Esophagus squamous epithelium (tissue), 5 donors: ENCODE results near the gene INTS7. TPM values are rescaled to one million over a fixed set of nuclear protein-coding genes. Genes with fewer than 3 reads are reported as not detected.
"Not testable (repeated sequence)": the region's sequence is repeated elsewhere in the genome, so short reads cannot be mapped to it uniquely, and the experiment has no call there.

Source experiments
- DNase-seq: peaks from one replicate; lab custom pipeline; 2025; lab: John Stamatoyannopoulos, UW
- H3K27ac ChIP-seq, 4 donors: fragments of 200-600 bp; sonication (generic); one replicate each; pipeline ENCODE4 v1.5.1; 2016 to 2019; ENCODE audit warnings: mild to moderate bottlenecking in 1 of 4
- H3K27me3 ChIP-seq, 4 donors: fragments of 200-600 bp; sonication (generic); 1 replicate in 3 of 4; 2 replicates in 1 of 4; pipeline versions ENCODE4 v1.5.1 to v1.6.0; 2017 to 2021; ENCODE audit warnings: antibody characterized with exemption in 1 of 4
- H3K36me3 ChIP-seq, 3 donors: fragments of 200-600 bp; sonication (generic); one replicate each; pipeline ENCODE4 v1.5.1; 2016 to 2019
- H3K4me1 ChIP-seq, 3 donors: fragments of 200-600 bp; sonication (generic); one replicate each; pipeline ENCODE4 v1.5.1; 2017 to 2019
- H3K4me3 ChIP-seq, 4 donors: fragments of 200-600 bp; sonication (generic); 1 replicate in 3 of 4; 2 replicates in 1 of 4; pipeline ENCODE4 v1.5.1; 2016 to 2019; ENCODE audit warnings: mild to moderate bottlenecking in 2 of 4, moderate library complexity in 1 of 4
- H3K9me3 ChIP-seq, 3 donors: fragments of 200-600 bp; sonication (generic); one replicate each; pipeline ENCODE4 v1.5.1; 2016 to 2019
- CTCF ChIP-seq, 6 experiments: fragments of 450-650 bp in 4 of 6; fragments of 200-600 bp in 2 of 6; sonication (generic) in 2 of 6; IDR thresholded peaks; one replicate each; pipeline ENCODE4 v1.5.1; 2016 to 2019; ENCODE audit warnings: antibody characterized with exemption in 6 of 6, mild to moderate bottlenecking in 4 of 6, moderate library complexity in 4 of 6
- POLR2A ChIP-seq, 4 donors: fragments of 450-650 bp; IDR thresholded peaks; one replicate each; pipeline ENCODE4 v1.6.1; 2017; ENCODE audit warnings: antibody characterized with exemption in 4 of 4, mild to moderate bottlenecking in 4 of 4, moderate library complexity in 3 of 4
- WGBS, 2 donors: methylation state at CpG; one replicate each; pipeline ENCODE4 v1.1.5; 2018; 5-methylcytosine and 5-hydroxymethylcytosine counted together
- intact Hi-C: fragments of 100-400 bp; cut with DNase I; formaldehyde crosslinking; loops from one replicate; pipeline ENCODE4 v1.15.0; 2022
- total RNA-seq, 4 donors: library from RNA; depleted of rRNA; stranded (reverse); fragments of >200 nt; gene quantifications; one replicate each; pipeline ENCODE4 v1.1.0, GENCODE V29; 2016
- donor health status: DM: yes; HTN: yes; CAD: no.

INTS7 gene
- total RNA-seq, 4 donors from 2014 or later: 13.8 to 20.7 (median 14.4) TPM

DNA sequence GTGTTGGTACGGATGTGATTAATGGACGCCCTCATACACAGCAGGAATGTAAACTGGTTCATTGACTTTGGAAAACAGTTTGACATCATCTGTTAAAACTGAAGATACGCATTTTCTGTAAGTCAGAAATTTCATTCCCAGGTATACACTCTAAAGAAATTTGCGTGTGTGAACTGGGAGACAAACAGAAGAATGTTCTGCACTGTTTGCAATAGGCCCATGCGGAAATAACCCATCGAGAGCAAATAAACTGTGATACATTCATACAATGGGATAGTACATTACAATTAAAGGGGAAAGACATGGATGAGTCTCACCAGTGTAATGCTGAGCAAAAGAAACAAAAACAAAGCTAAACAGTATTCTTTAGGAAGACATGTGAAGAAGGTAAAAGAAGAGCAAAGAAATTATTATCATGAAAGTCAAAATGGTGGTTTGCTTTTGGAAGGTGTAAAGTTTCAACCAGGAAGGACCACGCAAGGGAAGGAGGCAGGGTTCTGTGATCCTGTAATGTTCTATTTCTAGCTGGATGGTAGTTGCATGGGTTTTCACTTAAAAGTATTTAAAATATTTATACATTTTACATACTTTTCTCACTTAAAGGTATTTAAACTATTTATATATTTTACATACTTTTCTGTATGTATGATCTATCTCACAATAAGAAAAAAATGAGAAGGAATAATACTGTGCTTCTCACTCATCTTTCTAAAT lies 30.3 kb downstream of the INTS7 start:
- no peak for DNase-seq
- H3K36me3 ChIP-seq: peaks cover 0 to 87% (median 0%) of the 10 kb centered on the region in 3 donors
- WGBS, 2 donors: 78 to 84% methylated on average over 7 of the region's 7 CpGs
- no peaks in the 10 kb centered on the region for H3K4me1 ChIP-seq
- no peak overlapping the region for H3K27ac ChIP-seq
- no peaks in the 10 kb centered on the region for H3K27me3 ChIP-seq
- no peaks in the 10 kb centered on the region for H3K9me3 ChIP-seq
- TF ChIP-seq POLR2A (IDR thresholded peaks at IDR 0.05): no peak
- no peak for TF ChIP-seq CTCF (IDR thresholded peaks at IDR 0.05)
- no peak overlapping the region for H3K4me3 ChIP-seq
- intact Hi-C loops: no loop called here

- WGBS, 2 donors: 86 to 88% methylated on average over 3 of the region's 3 CpGs
- DNase-seq: no peak
Measured at GRCh38 chr1:212002536-212002935, 32.8 kb downstream of the INTS7 start.

DNA sequence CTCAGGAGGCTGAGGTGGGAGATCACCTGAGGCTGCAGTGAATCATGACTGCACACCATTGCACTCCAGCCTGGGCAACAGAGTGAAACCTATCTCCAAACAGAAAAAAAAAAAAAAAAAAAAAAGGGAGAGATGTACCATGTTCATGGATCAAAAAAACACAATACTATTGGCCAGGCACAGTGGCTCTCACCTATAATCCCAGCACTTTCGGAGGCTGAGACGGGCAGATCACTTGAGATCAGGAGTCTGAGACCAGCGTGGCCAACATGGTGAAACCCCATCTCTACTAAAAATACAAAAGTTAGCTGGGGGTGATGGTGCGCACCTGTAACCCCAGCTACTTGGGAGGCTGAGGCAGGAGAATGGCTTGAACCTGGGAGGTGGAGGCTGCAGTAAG lies 37.9 kb downstream of the INTS7 start:
- H3K9me3 ChIP-seq, H3K27me3 ChIP-seq, intact Hi-C loops, H3K4me1 ChIP-seq, DNase-seq, H3K4me3 ChIP-seq, H3K27ac ChIP-seq: not testable (repeated sequence)
- peaks cover 0 to 60% (median 0%) of the 10 kb centered on the region in 3 donors for H3K36me3 ChIP-seq
- WGBS, 2 donors: 94 to 100% methylated on average over 4 of the region's 4 CpGs

More at GRCh38 chr1:212002536-212002935, 32.8 kb downstream of the INTS7 start:
- intact Hi-C loops: no loop called here
- H3K36me3 ChIP-seq: peaks cover 0 to 87% (median 0%) of the 10 kb centered on the region in 3 donors
- H3K27me3 ChIP-seq: no peaks in the 10 kb centered on the region
- no peak for TF ChIP-seq POLR2A (IDR thresholded peaks at IDR 0.05)
- no peaks in the 10 kb centered on the region for H3K4me1 ChIP-seq
- no peaks in the 10 kb centered on the region for H3K9me3 ChIP-seq
- H3K27ac ChIP-seq: no peak overlapping the region
- no peak overlapping the region for H3K4me3 ChIP-seq

DNA sequence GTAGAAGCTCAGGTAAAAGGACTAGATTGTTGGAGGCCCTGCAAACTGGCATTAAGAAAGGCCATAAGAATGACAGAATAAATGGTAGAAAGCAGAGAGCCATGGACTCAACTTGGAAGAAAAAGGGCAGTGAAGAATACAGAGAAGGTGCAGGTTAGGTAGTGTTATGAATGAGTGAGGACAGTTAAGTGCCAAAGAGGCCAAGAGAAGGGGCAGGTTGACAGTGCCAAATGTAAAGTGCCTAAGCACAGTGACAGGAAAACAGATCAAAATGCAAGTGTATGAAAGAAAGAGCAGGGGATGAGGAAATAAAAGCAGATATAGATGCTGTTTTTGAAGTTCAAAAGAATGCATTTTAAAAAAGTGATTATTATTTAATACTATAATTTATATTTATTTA lies 43.7 kb downstream of the INTS7 start:
- no peaks in the 10 kb centered on the region for H3K9me3 ChIP-seq
- no peak overlapping the region for H3K27ac ChIP-seq
- no peaks in the 10 kb centered on the region for H3K27me3 ChIP-seq
- intact Hi-C loops: no loop called here
- H3K4me1 ChIP-seq: no peaks in the 10 kb centered on the region
- no peak for DNase-seq
- no peak overlapping the region for H3K4me3 ChIP-seq
- TF ChIP-seq CTCF (IDR thresholded peaks at IDR 0.05) (no peak), POLR2A (IDR thresholded peaks at IDR 0.05) (no peak)
- peaks cover 0 to 29% (median 0%) of the 10 kb centered on the region in 3 donors for H3K36me3 ChIP-seq

GRCh38 chr1:211986628-211987254 lies 48.6 kb downstream of the INTS7 start:
- TF ChIP-seq CTCF (IDR thresholded peaks at IDR 0.05) (no peak), POLR2A (IDR thresholded peaks at IDR 0.05) (no peak)
- H3K27me3 ChIP-seq: no peaks in the 10 kb centered on the region
- intact Hi-C loops: no loop called here
- DNase-seq: no peak
- no peaks in the 10 kb centered on the region for H3K4me1 ChIP-seq
- 72 to 95% methylated on average over 7 of the region's 7 CpGs for WGBS, 2 donors
- H3K36me3 ChIP-seq: peaks cover 0 to 44% (median 0%) of the 10 kb centered on the region in 3 donors
- H3K9me3 ChIP-seq: no peaks in the 10 kb centered on the region
- H3K27ac ChIP-seq: no peak overlapping the region
- no peak overlapping the region for H3K4me3 ChIP-seq

DNA sequence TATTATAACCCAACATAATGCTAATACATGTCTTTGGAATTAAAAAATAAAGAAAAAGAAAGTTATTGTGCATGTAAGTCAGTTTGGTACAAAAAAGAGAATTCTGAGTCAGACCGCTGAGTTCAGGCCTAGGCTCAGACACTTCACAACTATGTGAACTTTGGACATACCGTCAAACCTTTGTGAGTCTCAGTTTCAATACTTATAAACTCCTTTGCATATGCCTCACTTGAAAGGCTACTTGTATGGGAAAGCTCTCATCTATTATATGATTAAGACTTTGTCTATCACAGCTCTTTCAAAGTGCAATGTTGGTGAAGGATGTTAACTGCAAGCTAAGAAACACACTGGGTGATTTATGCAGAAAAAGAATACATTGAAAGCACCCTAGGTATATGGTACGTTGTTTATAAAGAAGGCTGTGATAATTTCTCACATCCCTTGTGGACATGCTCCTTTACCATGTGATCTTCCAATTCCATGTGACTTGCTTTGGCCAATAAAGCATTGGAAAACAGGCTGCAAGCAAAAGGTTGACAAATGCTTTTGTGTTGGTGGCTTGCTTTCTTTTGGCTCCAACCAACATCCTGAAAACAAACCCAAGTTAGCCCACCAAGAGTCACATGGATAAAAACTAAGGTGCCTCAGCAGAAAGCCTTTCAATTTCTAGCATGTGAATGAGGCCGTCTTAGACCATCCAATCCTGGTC lies 49.6 kb downstream of the INTS7 start:
- DNase-seq: no peak
- no peaks in the 10 kb centered on the region for H3K9me3 ChIP-seq
- no peak overlapping the region for H3K27ac ChIP-seq
- intact Hi-C loops: no loop called here
- no peak overlapping the region for H3K4me3 ChIP-seq
- peaks cover 0 to 54% (median 0%) of the 10 kb centered on the region in 3 donors for H3K36me3 ChIP-seq
- H3K4me1 ChIP-seq: no peaks in the 10 kb centered on the region
- TF ChIP-seq CTCF (IDR thresholded peaks at IDR 0.05) (no peak), POLR2A (IDR thresholded peaks at IDR 0.05) (no peak)
- 94 to 96% methylated on average over 4 of the region's 4 CpGs for WGBS, 2 donors
- H3K27me3 ChIP-seq: no peaks in the 10 kb centered on the region
